ACHN (cell line): ENCODE measurements around the gene SGTA.

Experiments used
- DNase-seq: peaks from one replicate; pipeline ENCODE4 v3.0.0-alpha.2; 2015
- in situ Hi-C: cut with HindIII; loops from 2 replicates; pipeline ENCODE4 v1.10.0; 2017; ENCODE audit warnings: low sequenced_read_pairs, low pct_ligation_motif_present, low pct_unique_long_range_greater_than_20kb

SGTA gene

DNA sequence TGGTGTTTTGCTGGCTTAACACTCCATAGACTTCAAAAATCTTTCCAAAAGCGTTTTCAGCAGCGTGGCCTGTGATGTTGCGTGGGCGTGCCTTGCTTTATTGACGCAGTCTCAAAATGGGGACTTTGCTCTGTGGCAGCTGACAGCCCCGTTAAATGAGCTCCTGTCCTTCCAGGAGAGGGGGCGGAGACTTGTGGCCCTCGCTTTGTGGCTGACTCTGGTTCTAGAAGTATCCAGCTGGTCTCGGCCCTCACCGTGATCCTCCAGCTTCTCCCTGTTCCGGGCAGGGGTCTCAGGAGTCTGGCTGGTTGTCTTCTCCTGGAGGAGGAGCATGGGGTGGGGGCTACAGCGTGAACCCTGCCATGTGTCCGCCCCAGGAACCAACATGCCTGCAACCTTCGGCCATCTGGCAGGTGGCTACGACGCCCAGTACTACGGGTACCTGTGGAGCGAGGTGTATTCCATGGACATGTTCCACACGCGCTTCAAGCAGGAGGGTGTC, 28.2 kb upstream of the SGTA start:
- no peak for DNase-seq
- in situ Hi-C loops: no loop called here

- DNase-seq: no peak
These were observed 27.3 kb upstream of the SGTA start for GRCh38 chr19:2810141-2811091.

GRCh38 chr19:2809387-2810140, 26.5 kb upstream of the SGTA start:
- no peak for DNase-seq
- in situ Hi-C loops: no loop called here

More at GRCh38 chr19:2810141-2811091, 27.3 kb upstream of the SGTA start:
- in situ Hi-C loops: no loop called here

DNA sequence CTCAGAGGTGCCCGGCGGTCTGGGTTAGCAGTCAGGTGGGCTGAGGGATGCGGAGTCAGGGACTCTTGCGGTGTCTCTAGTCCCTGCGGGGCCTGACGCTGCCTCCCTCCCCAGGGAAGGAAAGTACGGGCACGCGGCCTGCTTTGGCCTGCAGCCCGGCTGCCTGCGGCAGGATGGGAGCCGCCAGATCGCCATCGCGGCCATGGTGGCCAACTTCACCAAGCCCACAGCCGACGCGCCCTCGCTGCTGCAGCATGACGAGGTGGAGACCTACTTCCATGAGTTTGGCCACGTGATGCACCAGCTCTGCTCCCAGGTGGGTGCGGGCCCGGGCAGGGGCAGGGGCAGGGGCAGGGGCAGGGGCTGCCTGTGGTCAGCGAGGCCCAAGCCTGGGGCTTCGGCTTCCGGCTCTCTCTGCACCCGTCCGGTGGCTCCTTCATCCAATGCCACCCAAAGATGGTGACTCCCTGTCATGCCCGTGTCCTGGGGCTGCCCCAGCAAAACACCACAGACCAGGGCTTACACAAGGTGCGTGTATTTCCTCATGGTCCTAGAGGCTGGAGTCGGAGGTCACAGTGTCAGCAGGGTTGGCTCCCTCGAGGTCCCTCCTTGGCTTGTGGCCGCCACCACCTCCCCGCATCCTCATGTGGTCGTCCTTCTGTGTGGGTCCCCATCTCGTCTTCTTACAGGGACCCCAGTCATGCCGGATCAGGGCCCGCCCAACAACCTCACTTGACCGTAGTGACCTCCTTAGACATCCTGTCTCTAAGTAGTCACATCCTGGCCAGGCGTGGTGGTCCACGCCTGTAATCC, 25.3 kb upstream of the SGTA start:
- in situ Hi-C loops: no loop called here
- DNase-seq: no peak

GRCh38 chr19:2807379-2808128, 24.5 kb upstream of the SGTA start:
- in situ Hi-C loops: no loop called here
- DNase-seq: no peak

- no peak for DNase-seq
- in situ Hi-C loops: no loop called here
These were observed 23.8 kb upstream of the SGTA start for GRCh38 chr19:2806736-2807378.

DNA sequence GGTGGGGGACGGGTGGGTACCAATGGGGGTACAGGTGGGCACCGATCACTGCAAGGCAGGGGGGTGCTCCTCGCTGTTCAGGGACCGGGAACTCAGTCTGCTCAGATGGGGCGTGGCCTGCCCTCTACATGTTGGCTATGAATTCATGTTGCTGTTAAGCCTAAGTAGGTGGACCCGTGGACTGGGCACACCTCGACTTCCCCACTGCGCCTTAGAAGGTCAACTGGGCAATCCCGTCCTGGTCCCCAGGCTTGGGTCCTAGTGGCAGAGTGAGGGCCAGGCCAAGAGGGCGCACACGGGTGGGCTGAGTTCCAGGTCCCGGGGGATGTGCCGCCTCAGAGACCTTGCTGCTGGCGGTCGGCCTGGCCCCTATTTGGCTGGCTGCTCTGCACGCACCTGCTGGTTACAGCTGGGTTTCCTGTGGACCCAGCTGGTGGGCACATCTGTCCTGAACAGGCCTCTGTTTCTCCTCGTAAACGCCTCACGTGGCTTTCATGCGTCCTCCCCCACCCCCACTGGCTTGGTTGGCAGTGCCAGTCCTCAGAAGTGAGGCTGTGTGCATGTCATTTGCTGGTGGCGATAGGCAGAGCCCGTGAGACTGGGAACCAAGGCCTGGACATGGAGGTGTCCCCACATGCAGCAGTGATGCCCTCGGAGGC, 23.0 kb upstream of the SGTA start:
- DNase-seq: no peak
- in situ Hi-C loops: no loop called here

DNA sequence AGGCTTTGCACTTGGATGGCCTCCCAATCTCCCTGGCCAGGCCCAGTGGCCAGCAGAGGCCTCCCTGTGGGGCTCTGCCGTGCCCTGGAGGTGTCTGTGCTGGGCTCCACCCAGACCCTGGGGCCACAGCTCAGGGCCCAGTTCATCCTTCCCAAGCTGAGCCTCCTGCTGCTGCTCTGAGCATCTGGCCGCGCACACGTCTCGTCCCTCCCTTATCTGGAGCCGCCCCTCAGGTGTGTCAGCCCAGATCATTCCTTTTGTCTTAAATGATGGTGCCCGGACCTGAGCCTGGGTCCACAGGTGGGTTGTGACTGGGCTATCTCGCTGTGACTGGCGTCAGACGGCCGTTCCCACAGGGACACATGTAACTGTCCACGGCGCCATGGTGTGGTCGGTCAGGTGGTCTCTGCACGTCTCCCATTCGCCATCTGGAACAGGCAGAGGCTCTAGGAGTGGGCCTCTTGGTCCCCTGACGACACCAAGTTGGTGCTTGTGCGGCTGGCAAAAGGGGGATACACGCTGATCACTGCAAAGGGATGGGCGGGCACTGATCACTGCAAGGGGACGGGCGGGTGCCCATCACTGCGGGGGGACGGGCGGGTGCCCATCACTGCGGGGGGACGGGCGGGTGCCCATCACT, 22.3 kb upstream of the SGTA start:
- no peak for DNase-seq
- in situ Hi-C loops: no loop called here

- in situ Hi-C loops: no loop called here
- no peak for DNase-seq
These were observed 21.3 kb upstream of the SGTA start for GRCh38 chr19:2804156-2805004.

DNA sequence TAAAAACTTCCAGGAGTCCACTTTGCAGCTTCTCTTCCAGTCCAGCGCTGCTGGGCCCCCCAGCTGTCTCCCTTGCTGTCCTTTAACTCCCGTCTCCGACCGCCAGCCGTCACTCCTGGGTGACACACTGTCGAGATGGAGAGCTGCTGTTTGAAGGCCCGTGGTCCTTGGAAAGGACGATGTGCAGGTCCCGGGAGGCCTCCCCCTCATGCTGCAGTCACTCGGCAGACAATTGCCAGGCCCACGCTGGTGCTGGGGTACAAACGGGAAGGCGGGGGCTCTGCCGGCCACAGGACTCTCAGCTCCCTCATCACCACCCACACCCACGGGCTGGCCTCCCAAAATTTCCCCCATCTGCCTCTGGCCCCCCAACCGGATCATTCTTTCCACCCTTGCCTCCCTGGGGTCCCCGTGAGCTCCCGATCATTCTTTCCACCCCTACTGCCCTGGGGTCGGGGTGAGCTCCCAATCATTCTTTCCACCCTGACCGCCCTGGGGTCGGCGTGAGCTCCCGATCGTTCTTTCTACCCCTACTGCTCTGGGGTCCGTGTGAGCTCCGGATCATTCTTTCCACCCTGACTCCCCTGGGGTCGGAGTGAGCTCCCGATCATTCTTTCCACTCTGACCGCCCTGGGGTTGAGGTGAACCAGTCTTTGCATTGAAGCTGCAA, 20.5 kb upstream of the SGTA start:
- in situ Hi-C loops: no loop called here
- no peak for DNase-seq

GRCh38 chr19:2802826-2803225, 19.8 kb upstream of the SGTA start:
- no peak for DNase-seq
- in situ Hi-C loops: no loop called here

DNA sequence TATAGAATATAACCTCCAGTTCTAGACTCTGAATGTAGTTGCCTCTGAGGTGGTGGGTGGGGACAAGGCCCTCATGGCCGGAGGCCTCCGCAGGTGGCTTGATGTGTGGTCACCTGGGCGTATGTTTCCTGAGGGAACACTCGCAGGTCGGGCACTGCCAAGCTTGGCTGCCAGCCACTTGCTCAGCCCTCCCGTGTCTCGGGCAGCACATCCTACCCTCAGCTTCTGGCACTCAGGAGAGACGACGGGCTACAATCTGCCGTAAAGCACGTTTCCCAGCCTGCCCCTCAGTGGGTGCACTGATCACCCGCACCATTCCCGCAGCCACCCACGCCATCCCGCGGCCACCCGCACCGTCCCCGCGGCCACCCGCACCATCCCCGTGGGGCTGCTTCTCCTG, 17.4 kb upstream of the SGTA start:
- in situ Hi-C loops: no loop called here
- DNase-seq: no peak

DNA sequence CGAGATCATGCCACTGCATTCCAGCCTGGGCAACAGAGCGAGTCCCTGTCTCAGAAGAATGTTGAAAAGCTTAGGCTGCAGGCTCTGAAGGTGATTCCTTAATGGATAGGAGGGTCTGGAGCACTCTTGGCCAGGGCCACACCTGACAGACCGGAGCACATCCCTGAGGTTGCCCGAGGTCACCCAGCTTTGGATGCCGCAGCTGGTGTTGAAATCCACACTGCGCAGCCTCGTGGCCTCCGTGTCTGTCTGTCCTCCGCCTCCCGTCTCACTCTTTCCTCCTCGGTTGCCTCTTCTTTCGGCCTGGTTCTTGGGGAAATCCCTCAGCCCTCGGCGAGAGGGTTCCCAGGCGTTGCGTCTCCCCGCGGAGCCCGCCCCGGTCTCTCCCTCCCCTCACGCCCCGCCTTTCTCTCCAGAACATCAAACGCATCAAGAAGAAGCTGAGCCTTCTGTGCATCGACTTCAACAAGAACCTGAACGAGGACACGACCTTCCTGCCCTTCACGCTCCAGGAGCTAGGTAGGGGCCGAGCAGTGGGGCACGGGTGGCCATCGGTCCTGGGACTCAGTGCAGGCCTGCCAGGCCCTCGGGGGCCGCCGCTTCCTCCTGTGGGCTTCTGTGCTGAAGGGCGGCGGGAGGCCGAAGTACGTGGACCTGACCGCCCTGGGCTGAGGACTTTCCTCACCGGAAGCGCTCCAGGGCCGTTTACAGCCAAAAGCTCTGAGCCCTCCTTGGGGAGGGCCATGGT, 16.4 kb upstream of the SGTA start:
- in situ Hi-C loops: no loop called here
- DNase-seq: no peak

DNA sequence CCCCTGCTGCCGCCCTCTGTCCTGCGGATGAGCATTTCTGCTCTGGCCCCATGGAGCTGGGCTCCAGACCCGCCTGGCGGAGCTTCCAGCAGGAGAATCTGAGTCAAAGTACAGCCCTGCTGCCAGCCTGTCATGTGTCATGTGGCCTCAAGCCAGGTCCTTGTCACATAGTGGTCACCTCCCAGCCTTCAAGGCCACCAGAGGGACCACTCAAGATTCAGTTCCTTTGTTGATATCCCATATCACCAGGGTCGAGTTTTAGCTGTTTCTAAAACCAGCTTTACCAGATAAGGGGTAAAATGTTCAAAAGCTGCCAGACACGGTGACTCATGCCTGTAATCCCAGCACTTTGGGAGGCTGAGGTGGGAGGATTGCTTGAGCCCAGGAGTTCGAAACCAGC, 15.7 kb upstream of the SGTA start:
- in situ Hi-C loops: no loop called here
- DNase-seq: no peak

DNA sequence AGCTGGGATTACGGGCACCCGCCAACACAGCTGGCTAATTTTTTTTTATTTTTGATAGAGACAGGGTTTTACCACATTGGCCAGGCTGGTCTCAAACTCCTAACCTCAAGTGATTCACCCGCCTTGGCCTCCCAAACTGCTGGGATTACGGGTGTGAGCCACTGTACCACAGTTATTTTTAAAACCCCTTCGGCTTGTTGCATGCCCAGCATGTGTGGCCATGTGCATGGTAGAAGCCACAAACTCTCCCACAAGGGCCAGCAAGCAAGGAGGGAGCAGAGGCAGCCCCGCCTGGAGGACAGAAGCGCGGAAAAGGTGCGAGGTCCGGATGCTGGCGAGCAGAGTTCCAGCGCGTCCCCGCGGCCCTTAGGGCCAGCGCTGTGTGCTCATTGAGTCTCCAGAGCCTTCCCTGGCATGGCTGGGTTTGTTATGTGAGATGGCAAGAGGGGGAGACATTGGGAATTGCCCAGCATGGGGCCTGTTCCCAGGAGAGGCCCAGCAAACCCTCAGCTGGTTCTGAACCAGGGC, 15.1 kb upstream of the SGTA start:
- in situ Hi-C loops: no loop called here
- DNase-seq: no peak
